Measurements from ENCODE around the gene EPB41L4A.
"Not testable (repeated sequence)": the region's sequence is repeated elsewhere in the genome, so short reads cannot be mapped to it uniquely, and the experiment has no call there.

Gene EPB41L4A

GRCh38 chr5:112419164-112419985 lies at the start of gene EPB41L4A:
Gene EPB41L4A, minus strand, starts transcription at chr5:112419277. Its CDS starts 238 bp downstream, at chr5:112419039.
- in situ Hi-C loops (cut with HindIII; ENCODE audit: low sequenced_read_pairs): no loop called here

GRCh38 chr5:112467485-112467884 lies 48.4 kb upstream of the EPB41L4A start:
- in situ Hi-C loops (cut with HindIII; ENCODE audit: low sequenced_read_pairs): no loop called here

- in situ Hi-C loops (cut with HindIII; ENCODE audit: low sequenced_read_pairs): not testable (repeated sequence)
These were observed 47.2 kb upstream of the EPB41L4A start for GRCh38 chr5:112466261-112466660.

DNA sequence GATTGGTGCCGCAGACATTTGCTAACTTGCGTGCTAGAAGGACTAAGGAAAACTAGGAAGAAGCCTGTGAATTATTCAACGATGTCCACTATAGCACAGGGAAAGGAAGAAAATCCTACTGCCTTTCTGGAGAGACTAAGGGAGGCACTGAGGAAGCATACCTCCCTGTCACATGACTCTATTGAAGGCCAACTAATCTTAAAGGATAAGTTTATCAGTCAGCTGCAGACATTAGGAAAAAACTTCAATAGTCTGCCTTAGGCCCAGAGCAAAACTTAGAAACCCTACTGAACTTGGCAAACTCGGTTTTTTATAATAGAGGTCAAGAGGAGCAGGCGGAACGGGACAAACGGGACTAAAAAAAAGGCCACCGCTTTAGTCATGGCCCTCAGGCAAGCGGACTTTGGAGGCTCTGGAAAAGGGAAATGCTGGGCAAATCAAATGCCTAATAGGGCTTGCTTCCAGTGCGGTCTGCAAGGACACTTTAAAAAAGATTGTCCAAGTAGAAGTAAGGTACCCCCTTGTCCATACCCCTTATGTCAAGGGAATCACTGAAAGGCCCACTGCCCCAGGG lies 28.2 kb upstream of the EPB41L4A start:
- in situ Hi-C loops (cut with HindIII; ENCODE audit: low sequenced_read_pairs): not testable (repeated sequence)

DNA sequence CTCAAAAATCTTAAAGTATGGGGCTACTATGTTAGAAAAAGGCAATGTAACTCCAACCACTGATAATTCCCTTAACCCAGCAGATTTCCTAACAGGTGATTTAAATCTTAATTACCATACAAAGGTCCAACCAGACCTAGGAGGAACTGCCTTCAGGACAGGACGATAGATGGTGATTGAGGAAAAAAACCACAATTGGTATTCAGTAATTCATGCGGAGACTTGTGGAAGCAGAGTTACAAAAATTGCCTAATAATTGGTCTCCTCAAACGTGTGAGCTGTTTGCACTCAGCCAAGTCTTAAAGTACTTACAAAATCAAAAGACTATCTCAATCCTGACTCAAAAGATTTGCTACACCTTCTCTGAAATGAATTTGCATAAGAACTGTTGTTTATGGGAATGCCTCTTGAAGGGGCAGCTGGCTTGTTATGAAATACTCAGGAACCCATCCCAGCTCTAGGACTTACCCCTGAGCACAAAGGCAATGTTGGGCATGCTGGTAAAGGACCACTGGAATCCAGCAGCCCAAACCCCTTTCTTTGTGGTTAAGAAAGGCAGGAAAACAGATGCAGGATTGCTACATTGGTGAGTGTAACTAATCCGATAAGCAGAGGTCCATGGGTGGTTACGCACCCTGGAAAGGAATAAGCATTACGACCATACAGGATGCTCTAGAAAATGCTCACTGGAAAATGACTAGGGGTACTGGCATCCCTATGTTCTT lies 26.7 kb upstream of the EPB41L4A start:
- in situ Hi-C loops (cut with HindIII; ENCODE audit: low sequenced_read_pairs): no loop called here

DNA sequence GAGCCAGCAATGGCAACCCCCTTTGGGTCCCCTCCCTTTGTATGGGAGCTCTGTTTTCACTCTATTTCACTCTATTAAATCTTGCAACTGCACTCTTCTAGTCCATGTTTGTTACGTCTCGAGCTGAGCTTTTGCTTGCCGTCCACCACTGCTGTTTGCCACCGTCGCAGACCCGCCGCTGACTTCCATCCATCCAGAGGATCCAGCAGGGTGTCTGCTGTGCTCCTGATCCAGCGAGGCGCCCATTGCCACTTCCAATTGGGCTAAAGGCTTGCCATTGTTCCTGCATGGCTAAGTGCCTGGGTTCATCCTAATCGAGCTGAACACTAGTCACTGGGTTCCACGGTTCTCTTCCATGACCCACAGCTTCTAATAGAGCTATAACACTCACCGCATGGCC lies 24.9 kb upstream of the EPB41L4A start:
- in situ Hi-C loops (cut with HindIII; ENCODE audit: low sequenced_read_pairs): not testable (repeated sequence)

DNA sequence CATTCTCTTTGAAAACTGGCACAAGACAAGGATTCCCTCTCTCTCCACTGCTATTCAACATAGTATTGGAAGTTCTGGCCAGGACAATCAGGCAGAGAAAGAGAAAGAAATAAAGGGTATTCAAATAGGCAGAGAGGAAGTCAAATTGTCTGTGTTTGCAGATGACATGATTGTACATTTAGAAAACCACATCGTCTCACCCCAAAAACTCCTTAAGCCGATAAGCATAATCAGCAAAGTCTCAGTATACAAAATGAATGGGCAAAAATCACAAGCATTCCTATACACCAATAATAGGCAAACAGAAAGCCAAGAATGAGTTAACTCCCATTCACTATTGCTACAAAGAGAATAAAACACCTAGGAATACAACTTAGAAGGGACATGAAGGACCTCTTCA lies 21.0 kb upstream of the EPB41L4A start:
- in situ Hi-C loops (cut with HindIII; ENCODE audit: low sequenced_read_pairs): no loop called here

- in situ Hi-C loops (cut with HindIII; ENCODE audit: low sequenced_read_pairs): no loop called here
These were observed 17.1 kb upstream of the EPB41L4A start for GRCh38 chr5:112436144-112436543.

- in situ Hi-C loops (cut with HindIII; ENCODE audit: low sequenced_read_pairs): no loop called here
These were observed 15.6 kb upstream of the EPB41L4A start for GRCh38 chr5:112434641-112435040.

DNA sequence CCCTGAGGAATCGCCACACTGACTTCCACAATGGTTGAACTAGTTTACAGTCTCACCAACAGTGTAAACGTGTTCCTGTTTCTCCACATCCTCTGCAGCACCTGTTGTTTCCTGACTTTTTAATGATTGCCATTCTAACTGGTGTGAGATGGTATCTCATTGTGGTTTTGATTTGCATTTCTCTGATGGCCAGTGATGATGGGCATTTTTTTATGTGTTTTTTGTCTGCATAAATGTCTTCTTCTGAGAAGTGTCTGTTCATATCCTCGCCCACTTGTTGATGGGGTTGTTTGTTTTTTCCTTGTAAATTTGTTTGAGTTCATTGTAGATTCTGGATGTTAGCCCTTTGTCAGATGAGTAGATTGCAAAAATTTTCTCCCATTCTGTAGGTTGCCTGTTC lies 7.1 kb upstream of the EPB41L4A start:
- in situ Hi-C loops (cut with HindIII; ENCODE audit: low sequenced_read_pairs): not testable (repeated sequence)

DNA sequence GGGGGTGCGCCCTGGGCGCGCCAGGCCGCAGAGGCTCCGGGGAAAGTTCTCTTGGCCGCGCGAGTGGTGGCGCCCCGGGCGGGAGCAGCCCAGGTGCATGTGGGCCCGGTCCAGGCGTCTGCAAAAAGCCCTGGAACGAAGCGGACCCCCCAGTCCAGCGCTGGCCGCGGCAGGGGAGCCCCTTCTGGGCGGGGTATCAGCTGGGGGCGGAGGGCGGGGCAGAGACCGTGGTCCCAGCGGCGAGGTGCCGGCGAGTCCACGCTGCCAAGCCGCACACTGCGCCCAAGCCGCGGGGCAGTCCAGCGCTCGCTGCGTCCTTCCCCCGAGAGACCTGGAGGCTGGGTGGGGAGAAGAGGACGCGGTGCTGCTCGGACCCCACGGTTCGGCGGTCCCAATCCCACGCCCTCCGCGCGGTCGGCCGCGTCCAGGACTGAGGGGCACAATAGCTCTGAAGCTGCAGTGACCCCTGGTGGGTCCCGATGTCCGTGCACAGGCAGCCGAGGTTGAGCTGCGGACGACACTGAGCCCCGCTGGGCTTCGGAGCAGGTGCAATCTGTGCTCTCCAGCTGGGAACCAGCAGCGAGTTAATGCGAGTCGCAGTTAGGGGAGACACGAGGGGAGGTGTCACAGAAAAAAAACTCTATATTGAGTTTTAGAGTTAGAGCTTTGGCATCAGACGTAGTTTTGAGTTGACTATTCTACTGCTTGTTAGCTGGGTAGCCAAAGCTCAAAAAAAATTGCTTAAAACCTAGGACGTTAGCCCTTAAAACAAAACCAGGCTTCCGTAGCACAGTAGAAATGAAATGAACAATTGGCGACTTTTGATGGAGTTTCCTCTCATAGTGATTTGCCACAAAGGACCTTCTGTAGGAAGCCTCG lies 1.1 kb upstream of the EPB41L4A start:
- in situ Hi-C loops (cut with HindIII; ENCODE audit: low sequenced_read_pairs): no loop called here

- in situ Hi-C loops (cut with HindIII; ENCODE audit: low sequenced_read_pairs): no loop called here
These were observed 366 bp downstream of the EPB41L4A start for GRCh38 chr5:112418659-112419163.

- in situ Hi-C loops (cut with HindIII; ENCODE audit: low sequenced_read_pairs): no loop called here
These were observed 982 bp downstream of the EPB41L4A start for GRCh38 chr5:112417931-112418658.

GRCh38 chr5:112415552-112415951 lies 3.5 kb downstream of the EPB41L4A start:
- in situ Hi-C loops (cut with HindIII; ENCODE audit: low sequenced_read_pairs): no loop called here

- in situ Hi-C loops (cut with HindIII; ENCODE audit: low sequenced_read_pairs): no loop called here
These were observed 5.5 kb downstream of the EPB41L4A start for GRCh38 chr5:112413611-112414010.

- in situ Hi-C loops (cut with HindIII; ENCODE audit: low sequenced_read_pairs): no loop called here
These were observed 6.7 kb downstream of the EPB41L4A start for GRCh38 chr5:112412346-112412745.

GRCh38 chr5:112411903-112412302 lies 7.2 kb downstream of the EPB41L4A start:
- in situ Hi-C loops (cut with HindIII; ENCODE audit: low sequenced_read_pairs): no loop called here

GRCh38 chr5:112407666-112408065 lies 11.4 kb downstream of the EPB41L4A start:
- in situ Hi-C loops (cut with HindIII; ENCODE audit: low sequenced_read_pairs): no loop called here

GRCh38 chr5:112407240-112407639 lies 11.8 kb downstream of the EPB41L4A start:
- in situ Hi-C loops (cut with HindIII; ENCODE audit: low sequenced_read_pairs): no loop called here

DNA sequence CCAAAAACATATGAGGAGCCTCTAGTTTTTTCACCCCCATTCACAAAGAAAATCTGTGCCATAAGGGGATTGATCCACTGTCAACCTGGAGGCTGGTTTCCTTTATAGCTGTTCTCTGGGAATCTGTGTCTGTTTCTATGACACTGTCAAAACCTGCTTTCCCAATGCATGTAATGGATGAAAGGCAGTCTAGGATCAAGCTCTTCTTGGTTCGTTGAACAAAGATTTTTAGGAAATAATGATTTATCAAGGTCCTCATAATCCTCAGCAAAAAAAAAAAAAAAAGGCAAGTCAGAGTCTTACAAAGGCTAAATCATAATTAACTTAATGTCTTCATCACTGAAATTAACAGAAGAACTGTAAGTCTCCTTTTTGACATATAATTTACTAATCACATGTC lies 16.0 kb downstream of the EPB41L4A start:
- in situ Hi-C loops (cut with HindIII; ENCODE audit: low sequenced_read_pairs): no loop called here
